GM10248 (cell line): Measurements from ENCODE around the gene DACT3.
A peak's percentile ranks its signal among the peaks of the same experiment; 100 is the strongest.

Source experiments
- CTCF ChIA-PET: fragments of 300-600 bp; sonication (Branson Sonifier 250); formaldehyde crosslinking; extraction: SDS; loops from one replicate; lab custom pipeline; 2021; ENCODE audit warnings: antibody characterized with exemption; lab: Yijun Ruan, JAX
- POLR2A ChIA-PET: fragments of 350-650 bp; sonication (Branson Sonifier 250); formaldehyde crosslinking; extraction: SDS; loops from one replicate; lab custom pipeline; 2020; ENCODE audit warnings: antibody characterized with exemption; lab: Yijun Ruan, JAX
- DNase-seq: peaks from one replicate; pipeline ENCODE4 v3.0.0; 2012; ENCODE audit errors: extremely low spot score
- TF ChIP-seq, protein P1 (sequence below): IDR thresholded peaks from 2 replicates; pipeline ENCODE4 v1.5.1; 2012; ENCODE audit warnings: mild to moderate bottlenecking, low read depth; ENCODE audit errors: extremely low read depth, missing control alignments, control extremely low read depth

The DACT3 gene

DNA sequence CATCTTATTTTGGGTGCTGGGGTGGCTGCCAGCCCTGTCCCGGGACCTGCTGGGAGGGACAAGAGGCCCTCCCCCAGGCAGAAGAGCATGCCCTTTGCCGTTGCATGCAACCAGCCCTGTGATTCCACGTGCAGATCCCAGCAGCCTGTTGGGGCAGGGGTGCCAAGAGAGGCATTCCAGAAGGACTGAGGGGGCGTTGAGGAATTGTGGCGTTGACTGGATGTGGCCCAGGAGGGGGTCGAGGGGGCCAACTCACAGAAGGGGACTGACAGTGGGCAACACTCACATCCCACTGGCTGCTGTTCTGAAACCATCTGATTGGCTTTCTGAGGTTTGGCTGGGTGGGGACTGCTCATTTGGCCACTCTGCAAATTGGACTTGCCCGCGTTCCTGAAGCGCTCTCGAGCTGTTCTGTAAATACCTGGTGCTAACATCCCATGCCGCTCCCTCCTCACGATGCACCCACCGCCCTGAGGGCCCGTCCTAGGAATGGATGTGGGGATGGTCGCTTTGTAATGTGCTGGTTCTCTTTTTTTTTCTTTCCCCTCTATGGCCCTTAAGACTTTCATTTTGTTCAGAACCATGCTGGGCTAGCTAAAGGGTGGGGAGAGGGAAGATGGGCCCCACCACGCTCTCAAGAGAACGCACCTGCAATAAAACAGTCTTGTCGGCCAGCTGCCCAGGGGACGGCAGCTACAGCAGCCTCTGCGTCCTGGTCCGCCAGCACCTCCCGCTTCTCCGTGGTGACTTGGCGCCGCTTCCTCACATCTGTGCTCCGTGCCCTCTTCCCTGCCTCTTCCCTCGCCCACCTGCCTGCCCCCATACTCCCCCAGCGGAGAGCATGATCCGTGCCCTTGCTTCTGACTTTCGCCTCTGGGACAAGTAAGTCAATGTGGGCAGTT is 51.2 kb downstream of the DACT3 start:
- ChIA-PET CTCF (interaction anchor here (0.9 to 18.5 kb wide), 5 partner anchors 9 to 95 kb away, joined by 3 to 287 read pairs (median 68); partner anchors contain the start of genes CALM3, DACT3 and PTGIR), POLR2A (interaction anchor here (1.1 kb wide), 1 partner anchor 20 kb away, joined by 3 read pairs; no protein-coding TSS in a partner anchor)
- peak; percentile 7 for DNase-seq
- TF ChIP-seq, protein P1, sequence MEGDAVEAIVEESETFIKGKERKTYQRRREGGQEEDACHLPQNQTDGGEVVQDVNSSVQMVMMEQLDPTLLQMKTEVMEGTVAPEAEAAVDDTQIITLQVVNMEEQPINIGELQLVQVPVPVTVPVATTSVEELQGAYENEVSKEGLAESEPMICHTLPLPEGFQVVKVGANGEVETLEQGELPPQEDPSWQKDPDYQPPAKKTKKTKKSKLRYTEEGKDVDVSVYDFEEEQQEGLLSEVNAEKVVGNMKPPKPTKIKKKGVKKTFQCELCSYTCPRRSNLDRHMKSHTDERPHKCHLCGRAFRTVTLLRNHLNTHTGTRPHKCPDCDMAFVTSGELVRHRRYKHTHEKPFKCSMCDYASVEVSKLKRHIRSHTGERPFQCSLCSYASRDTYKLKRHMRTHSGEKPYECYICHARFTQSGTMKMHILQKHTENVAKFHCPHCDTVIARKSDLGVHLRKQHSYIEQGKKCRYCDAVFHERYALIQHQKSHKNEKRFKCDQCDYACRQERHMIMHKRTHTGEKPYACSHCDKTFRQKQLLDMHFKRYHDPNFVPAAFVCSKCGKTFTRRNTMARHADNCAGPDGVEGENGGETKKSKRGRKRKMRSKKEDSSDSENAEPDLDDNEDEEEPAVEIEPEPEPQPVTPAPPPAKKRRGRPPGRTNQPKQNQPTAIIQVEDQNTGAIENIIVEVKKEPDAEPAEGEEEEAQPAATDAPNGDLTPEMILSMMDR: no peak

DNA sequence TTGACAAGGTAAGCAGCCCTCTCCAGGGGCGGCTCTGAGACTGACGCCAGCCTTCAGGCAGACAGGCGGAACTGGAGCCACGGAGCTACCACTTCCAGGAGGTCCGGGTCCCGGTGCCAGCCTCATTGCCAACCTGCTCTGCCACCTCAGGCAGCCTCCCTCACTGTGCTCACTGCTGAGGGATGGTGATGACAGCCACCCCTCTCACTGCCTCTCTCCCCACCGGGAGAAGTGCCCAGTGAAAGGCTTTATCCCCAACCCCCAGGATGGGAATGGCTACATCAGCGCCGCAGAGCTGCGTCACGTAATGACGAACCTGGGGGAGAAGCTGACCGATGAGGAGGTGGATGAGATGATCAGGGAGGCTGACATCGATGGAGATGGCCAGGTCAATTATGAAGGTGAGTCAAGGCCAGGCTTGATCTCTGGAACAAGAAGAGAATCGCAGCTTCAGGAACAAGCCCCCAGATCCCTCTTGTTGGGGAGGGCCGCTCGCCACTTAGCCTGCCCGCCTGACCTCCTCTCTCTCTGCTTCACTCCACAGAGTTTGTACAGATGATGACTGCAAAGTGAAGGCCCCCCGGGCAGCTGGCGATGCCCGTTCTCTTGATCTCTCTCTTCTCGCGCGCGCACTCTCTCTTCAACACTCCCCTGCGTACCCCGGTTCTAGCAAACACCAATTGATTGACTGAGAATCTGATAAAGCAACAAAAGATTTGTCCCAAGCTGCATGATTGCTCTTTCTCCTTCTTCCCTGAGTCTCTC is 52.2 kb downstream of the DACT3 start:
- POLR2A ChIA-PET: interaction anchor here (0.6 kb wide), 1 partner anchor 95 kb away, joined by 3 read pairs; no protein-coding TSS in a partner anchor
- CTCF ChIA-PET: interaction anchor here (1.6 to 18.5 kb wide), 2 partner anchors 24 to 53 kb away, joined by 3 to 287 read pairs; partner anchors contain the start of gene DACT3
- DNase-seq: peak; percentile 6
- TF ChIP-seq, protein P1: no peak

DNA sequence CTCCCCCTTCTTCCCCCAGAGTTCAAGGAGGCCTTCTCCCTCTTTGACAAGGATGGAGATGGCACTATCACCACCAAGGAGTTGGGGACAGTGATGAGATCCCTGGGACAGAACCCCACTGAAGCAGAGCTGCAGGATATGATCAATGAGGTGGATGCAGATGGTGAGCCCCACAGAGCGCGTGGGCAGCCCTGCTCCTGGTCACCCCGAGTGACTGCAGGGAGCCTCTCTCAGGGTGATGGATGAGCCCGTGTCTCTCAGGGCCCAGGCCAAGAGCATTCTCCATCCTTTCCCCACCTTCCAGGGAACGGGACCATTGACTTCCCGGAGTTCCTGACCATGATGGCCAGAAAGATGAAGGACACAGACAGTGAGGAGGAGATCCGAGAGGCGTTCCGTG is 52.8 kb downstream of the DACT3 start:
- ChIA-PET POLR2A (interaction anchor here (0.6 kb wide), 1 partner anchor 96 kb away, joined by 3 read pairs; no protein-coding TSS in a partner anchor), CTCF (interaction anchor here (18.5 kb wide), 1 partner anchor 54 kb away, joined by 287 read pairs; the partner anchor contains the start of gene DACT3)
- TF ChIP-seq, protein P1: no peak
- DNase-seq: peak; percentile 6

DNA sequence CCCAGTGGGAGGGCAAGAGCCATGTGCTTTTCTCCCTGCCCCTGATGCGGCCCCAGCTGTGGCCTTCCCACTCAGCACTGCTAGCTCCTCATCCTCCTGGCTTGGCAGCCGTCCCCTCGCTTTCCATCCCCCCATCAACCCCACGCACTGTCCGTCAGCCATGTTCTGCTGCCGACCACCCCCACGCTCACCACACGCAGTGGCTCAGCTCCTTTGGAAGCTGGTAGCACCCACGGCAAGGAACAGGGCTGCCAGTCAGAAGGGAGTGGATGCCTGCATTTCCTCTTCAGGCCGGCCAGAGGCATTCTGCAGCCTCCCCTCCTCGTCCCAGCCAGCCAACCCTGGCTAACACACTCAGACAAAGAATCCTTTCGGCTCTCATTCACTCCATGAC is 53.5 kb downstream of the DACT3 start:
- CTCF ChIA-PET: interaction anchor here (1.0 to 18.5 kb wide), 4 partner anchors 8 to 97 kb away, joined by 3 to 287 read pairs (median 16); partner anchors contain the start of gene DACT3
- no peak for DNase-seq
- TF ChIP-seq, protein P1: no peak
- POLR2A ChIA-PET: no interaction called here

DNA sequence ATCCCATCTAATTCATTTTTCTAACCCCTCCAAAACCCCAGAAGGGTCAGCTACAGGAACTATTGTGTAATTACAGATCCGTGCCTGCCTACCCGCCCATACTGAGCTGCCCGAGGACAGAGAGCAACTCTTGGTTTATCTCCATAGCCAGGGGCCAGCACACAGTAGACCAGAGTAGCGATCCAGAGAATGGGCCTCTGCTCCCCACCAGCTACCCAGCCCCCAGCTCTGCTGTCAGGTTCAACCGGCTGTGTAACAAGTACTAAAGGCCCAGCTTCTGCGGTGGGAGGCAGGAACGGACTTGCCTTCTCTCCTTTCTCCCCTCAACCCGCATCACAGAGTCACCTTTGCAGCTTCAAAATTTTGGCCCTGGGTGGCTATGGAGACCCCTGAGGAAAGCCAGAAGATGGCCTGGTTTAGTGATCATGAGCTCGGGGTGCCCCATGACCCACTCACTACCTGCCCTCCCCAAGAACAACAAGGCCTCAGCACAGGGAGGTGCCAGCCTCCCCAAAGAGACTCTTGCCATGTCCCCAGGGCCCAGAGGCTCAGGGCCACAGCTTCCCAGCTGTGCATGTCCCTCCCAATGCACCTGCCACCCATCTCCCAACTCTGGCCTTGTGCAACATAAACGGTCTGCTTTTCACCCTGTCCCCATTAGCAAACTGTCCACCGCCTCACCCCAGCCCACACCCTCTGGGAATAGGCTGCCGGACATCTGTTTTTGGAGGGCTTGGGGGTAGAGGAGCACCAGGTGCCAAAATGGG is 54.1 kb downstream of the DACT3 start:
- POLR2A ChIA-PET: interaction anchor here (0.5 kb wide), 1 partner anchor 620 kb away, joined by 7 read pairs; no protein-coding TSS in a partner anchor
- peak; percentile 3 for DNase-seq
- CTCF ChIA-PET: interaction anchor here (1.0 to 18.5 kb wide), 6 partner anchors 8 to 98 kb away, joined by 3 to 287 read pairs (median 7); partner anchors contain the start of gene DACT3
- TF ChIP-seq, protein P1: no peak
